ENCODE data around the gene EPHA4. TPM values are rescaled to one million over a fixed set of nuclear protein-coding genes. Genes with fewer than 3 reads are reported as not detected.

The EPHA4 gene
- polyA plus RNA-seq, 1 of the 3 experiments (the other 2 are of a cell fraction) = 0.90 TPM

GRCh38 chr2:221429741-221430491 is 142.2 kb downstream of the EPHA4 start:
- Histone ChIP-seq H3K4me2 (no peak overlapping the region), H3K4me1 (ENCODE audit: control insufficient read depth in 1 of 2, insufficient read depth in 2 of 2, low read depth in 1 of 2, low read length in 1 of 2) (no peaks in the 10 kb centered on the region), H3K9me2 (no peaks in the 10 kb centered on the region), H3K4me3 (ENCODE audit: low read depth in 2 of 2, low read length in 1 of 2) (no peak overlapping the region), H4K20me1 (ENCODE audit: insufficient read depth) (no peaks in the 10 kb centered on the region), H3K9ac (no peak overlapping the region), H3K79me2 (ENCODE audit: insufficient read depth) (no peaks in the 10 kb centered on the region), H3F3A (replicated peaks; ENCODE audit: insufficient read depth) (no peaks in the 10 kb centered on the region), H3K36me3 (replicated peaks in 1 of 2; ENCODE audit: control insufficient read depth in 1 of 2, insufficient read depth in 2 of 2, low read length in 1 of 2) (no peaks in the 10 kb centered on the region), H3K9me3 (no peaks in the 10 kb centered on the region), H3K27ac (ENCODE audit: low read depth in 2 of 2, low read length in 1 of 2) (no peak overlapping the region), H3K27me3 (ENCODE audit: insufficient read depth) (no peaks in the 10 kb centered on the region), H2AFZ (ENCODE audit: low read depth) (no peak overlapping the region)
- POLR2A ChIA-PET = no interaction called here
- TF ChIP-seq PBX3 (IDR thresholded peaks at IDR 0.05) = 0 out of 2 replicates have a peak, but pooled peaks have one; percentile 16
- no peak for TF ChIP-seq TAF1 (IDR thresholded peaks at IDR 0.05; ENCODE audit: borderline replicate concordance, low read depth, low read length)
- WGBS (ENCODE audit: low lambda C conversion rate) = 23% methylated on average over 6 of the region's 7 CpGs
- DNase-seq = no peak
- CTCF ChIA-PET = no interaction called here

GRCh38 chr2:221428896-221429295 is 143.2 kb downstream of the EPHA4 start:
- Histone ChIP-seq H4K20me1 (ENCODE audit: insufficient read depth) (no peaks in the 10 kb centered on the region), H3K4me3 (ENCODE audit: low read depth in 2 of 2, low read length in 1 of 2) (no peak overlapping the region)
- CTCF ChIA-PET = no interaction called here

GRCh38 chr2:221426929-221427328 is 145.2 kb downstream of the EPHA4 start:
- POLR2A ChIA-PET = no interaction called here
- CTCF ChIA-PET = no interaction called here
- H3K36me3 ChIP-seq (replicated peaks in 1 of 2; ENCODE audit: control insufficient read depth in 1 of 2, insufficient read depth in 2 of 2, low read length in 1 of 2) = no peaks in the 10 kb centered on the region
- H3K9me2 ChIP-seq = no peaks in the 10 kb centered on the region
- no peak for DNase-seq
- H3K4me2 ChIP-seq = no peak overlapping the region
- no peak overlapping the region for H3K4me3 ChIP-seq (ENCODE audit: low read depth in 2 of 2, low read length in 1 of 2)
- no peaks in the 10 kb centered on the region for H3F3A ChIP-seq (replicated peaks; ENCODE audit: insufficient read depth)
- no peaks in the 10 kb centered on the region for H4K20me1 ChIP-seq (ENCODE audit: insufficient read depth)
- H3K27ac ChIP-seq (ENCODE audit: low read depth in 2 of 2, low read length in 1 of 2) = no peak overlapping the region
- WGBS (ENCODE audit: low lambda C conversion rate) = 2% methylated on average over 6 of the region's 6 CpGs
- H3K9ac ChIP-seq = no peak overlapping the region
- H3K9me3 ChIP-seq = no peaks in the 10 kb centered on the region
- no peak overlapping the region for H2AFZ ChIP-seq (ENCODE audit: low read depth)
- H3K4me1 ChIP-seq (ENCODE audit: control insufficient read depth in 1 of 2, insufficient read depth in 2 of 2, low read depth in 1 of 2, low read length in 1 of 2) = no peaks in the 10 kb centered on the region
- no peaks in the 10 kb centered on the region for H3K27me3 ChIP-seq (ENCODE audit: insufficient read depth)
- no peaks in the 10 kb centered on the region for H3K79me2 ChIP-seq (ENCODE audit: insufficient read depth)
- TF ChIP-seq YY1 (IDR thresholded peaks at IDR 0.05; ENCODE audit: low read depth) = no peak
- TF ChIP-seq CTCF (IDR thresholded peaks at IDR 0.05) = no peak
- TF ChIP-seq REST (IDR thresholded peaks at IDR 0.05; ENCODE audit: low read depth, low read length) = no peak
- TF ChIP-seq FOXM1 (IDR thresholded peaks at IDR 0.05; ENCODE audit: low read depth) = no peak
- TF ChIP-seq GATA2 (CRISPR knock-in tag; IDR thresholded peaks at IDR 0.05) = no peak
- TF ChIP-seq ZBTB33 (IDR thresholded peaks at IDR 0.05; ENCODE audit: borderline replicate concordance, low read depth) = no peak
- no peak for TF ChIP-seq MAX (IDR thresholded peaks at IDR 0.05; ENCODE audit: low read depth)
- no peak for TF ChIP-seq FOXJ3 (CRISPR knock-in tag; IDR thresholded peaks at IDR 0.05)
- no peak for TF ChIP-seq POLR2AphosphoS5 (IDR thresholded peaks at IDR 0.05; ENCODE audit: low read depth, low read length)

More at GRCh38 chr2:221428896-221429295, 143.2 kb downstream of the EPHA4 start:
- WGBS (ENCODE audit: low lambda C conversion rate) = 10% methylated on average over 2 of the region's 2 CpGs
- Histone ChIP-seq H3K79me2 (ENCODE audit: insufficient read depth) (no peaks in the 10 kb centered on the region), H3K9me2 (no peaks in the 10 kb centered on the region), H3K4me2 (no peak overlapping the region), H3K27ac (ENCODE audit: low read depth in 2 of 2, low read length in 1 of 2) (no peak overlapping the region), H2AFZ (ENCODE audit: low read depth) (no peak overlapping the region), H3K9ac (no peak overlapping the region), H3K9me3 (no peaks in the 10 kb centered on the region), H3K4me1 (ENCODE audit: control insufficient read depth in 1 of 2, insufficient read depth in 2 of 2, low read depth in 1 of 2, low read length in 1 of 2) (no peaks in the 10 kb centered on the region), H3K27me3 (ENCODE audit: insufficient read depth) (no peaks in the 10 kb centered on the region), H3F3A (replicated peaks; ENCODE audit: insufficient read depth) (no peaks in the 10 kb centered on the region), H3K36me3 (replicated peaks in 1 of 2; ENCODE audit: control insufficient read depth in 1 of 2, insufficient read depth in 2 of 2, low read length in 1 of 2) (no peaks in the 10 kb centered on the region)
- no peak for DNase-seq
- POLR2A ChIA-PET = interaction anchor here (0.7 kb wide), 1 partner anchor 26 kb away, joined by 3 read pairs; no protein-coding TSS in a partner anchor
- TF ChIP-seq RFX5 (IDR thresholded peaks at IDR 0.05; ENCODE audit: low read length) (no peak), POLR2AphosphoS5 (IDR thresholded peaks at IDR 0.05; ENCODE audit: low read depth, low read length) (no peak)
